SK-N-SH (cell line): ENCODE measurements around the gene C16orf74. TPM values are rescaled to one million over a fixed set of nuclear protein-coding genes. Genes with fewer than 3 reads are reported as not detected.

ENCODE experiments used
- CTCF ChIA-PET: fragments of 300-600, 350-600 bp; formaldehyde crosslinking; extraction: SDS; loops from one replicate; lab custom pipeline; 2021; lab: Yijun Ruan, JAX
- POLR2A ChIA-PET: fragments of 350-600 bp; sonication (Branson Sonifier 250); formaldehyde crosslinking; extraction: SDS; loops from one replicate; lab custom pipeline; 2020; ENCODE audit warnings: antibody characterized with exemption, inconsistent platforms; lab: Yijun Ruan, JAX
- DNase-seq: peaks from one replicate; pipeline ENCODE4 v3.0.0; 2012
- H2AFZ ChIP-seq: fragments of 200-600 bp; sonication (generic); 2 replicates; pipeline ENCODE4 v1.8.1; 2016; ENCODE audit warnings: antibody characterized with exemption, mild to moderate bottlenecking, low read depth
- H3F3A ChIP-seq: fragments of 200-600 bp; sonication (generic); replicated peaks from 2 replicates; pipeline ENCODE3; 2016; ENCODE audit warnings: antibody characterized with exemption, mild to moderate bottlenecking; ENCODE audit not compliant: insufficient read depth
- H3K27ac ChIP-seq, 2 experiments: fragments of 200-500 bp in 1 of 2; fragments of 200-600 bp in 1 of 2; sonication (Bioruptor generic) in 1 of 2; sonication (generic), shearing (Covaris generic) in 1 of 2; 2 replicates each; pipeline versions ENCODE4 v1.5.1 to v1.6.1; 2014 to 2016; ENCODE audit warnings: low read depth in 2 of 2, inconsistent platforms in 1 of 2, low read length in 1 of 2, mild to moderate bottlenecking in 1 of 2, mixed read lengths in 1 of 2
- H3K27me3 ChIP-seq: fragments of 200-600 bp; sonication (generic), shearing (Covaris generic); 2 replicates; pipeline ENCODE4 v1.6.1; 2016; ENCODE audit warnings: mixed run types; ENCODE audit not compliant: insufficient read depth
- H3K36me3 ChIP-seq, 2 experiments: fragments of 200-500 bp in 1 of 2; fragments of 200-600 bp in 1 of 2; sonication (Bioruptor generic) in 1 of 2; sonication (generic) in 1 of 2; replicated peaks in 1 of 2; 2 replicates each; pipeline versions ENCODE3 to v1.5.1; 2014 to 2016; ENCODE audit warnings: low read length in 1 of 2, mild to moderate bottlenecking in 1 of 2; ENCODE audit not compliant: insufficient read depth in 2 of 2, control insufficient read depth in 1 of 2
- H3K4me1 ChIP-seq, 2 experiments: fragments of 200-500 bp in 1 of 2; fragments of 200-600 bp in 1 of 2; sonication (Bioruptor generic) in 1 of 2; sonication (generic), shearing (Covaris generic) in 1 of 2; 2 replicates each; pipeline versions ENCODE4 v1.5.1 to v1.6.1; 2014 to 2016; ENCODE audit warnings: low read depth in 1 of 2, low read length in 1 of 2, mixed run types in 1 of 2; ENCODE audit not compliant: insufficient read depth in 2 of 2, control insufficient read depth in 1 of 2
- H3K4me2 ChIP-seq: fragments of 200-600 bp; sonication (generic), shearing (Covaris generic); 2 replicates; pipeline ENCODE4 v1.6.1; 2017; ENCODE audit warnings: mixed run types
- H3K4me3 ChIP-seq, 2 experiments: fragments of 200-500 bp in 1 of 2; fragments of 200-600 bp in 1 of 2; sonication (Bioruptor generic) in 1 of 2; sonication (generic), shearing (Covaris generic) in 1 of 2; 2 replicates each; pipeline versions ENCODE4 v1.5.1 to v1.8.1; 2014 to 2016; ENCODE audit warnings: low read depth in 2 of 2, inconsistent platforms in 1 of 2, low read length in 1 of 2, mild to moderate bottlenecking in 1 of 2, mixed read lengths in 1 of 2, moderate library complexity in 1 of 2
- H3K79me2 ChIP-seq: fragments of 200-600 bp; sonication (generic); 2 replicates; pipeline ENCODE4 v1.8.1; 2017; ENCODE audit warnings: mild to moderate bottlenecking; ENCODE audit not compliant: insufficient read depth
- H3K9ac ChIP-seq: fragments of 200-600 bp; sonication (generic); 2 replicates; pipeline ENCODE4 v1.6.1; 2017; ENCODE audit warnings: mixed run types
- H3K9me2 ChIP-seq: fragments of 200-600 bp; sonication (generic); 2 replicates; pipeline ENCODE4 v1.6.1; 2017; ENCODE audit warnings: mixed run types
- H3K9me3 ChIP-seq: fragments of 200-600 bp; sonication (generic); 2 replicates; pipeline ENCODE4 v1.6.1; 2017; ENCODE audit warnings: mixed run types, mild to moderate bottlenecking, moderate library complexity
- H4K20me1 ChIP-seq: fragments of 200-600 bp; sonication (generic); 2 replicates; pipeline ENCODE4 v1.6.1; 2017; ENCODE audit warnings: mild to moderate bottlenecking, mixed run types; ENCODE audit not compliant: insufficient read depth
- ELF1 ChIP-seq: IDR thresholded peaks from 2 replicates; pipeline ENCODE4 v1.4.0; 2012
- EP300 ChIP-seq, 2 experiments: IDR thresholded peaks; 2 replicates each; pipeline versions ENCODE4 v1.4.0 to v1.6.1; 2012; ENCODE audit warnings: borderline replicate concordance in 1 of 2, low read depth in 1 of 2, low read length in 1 of 2
- FOSL2 ChIP-seq: IDR thresholded peaks from 2 replicates; pipeline ENCODE4 v1.4.0; 2012; ENCODE audit warnings: low read depth, mild to moderate bottlenecking, moderate library complexity, borderline replicate concordance
- FOXJ3 ChIP-seq: sonication (generic); formaldehyde crosslinking; IDR thresholded peaks from 2 replicates; pipeline ENCODE4 v1.5.1; 2020; ENCODE audit warnings: mild to moderate bottlenecking, missing genetic modification reagents
- FOXM1 ChIP-seq: IDR thresholded peaks from 2 replicates; pipeline ENCODE4 v1.4.0; 2012; ENCODE audit warnings: low read depth, mild to moderate bottlenecking
- JUND ChIP-seq: IDR thresholded peaks from 2 replicates; pipeline ENCODE4 v1.4.0; 2012
- MXI1 ChIP-seq: IDR thresholded peaks from 2 replicates; pipeline ENCODE4 v1.6.1; 2012; ENCODE audit warnings: mild to moderate bottlenecking, low read depth, low read length, improper control_type of control experiment
- NRF1 ChIP-seq: IDR thresholded peaks from 2 replicates; pipeline ENCODE4 v1.6.1; 2012; ENCODE audit warnings: low read depth, mild to moderate bottlenecking, low read length
- TEAD4 ChIP-seq: IDR thresholded peaks from 2 replicates; pipeline ENCODE4 v1.4.0; 2012; ENCODE audit warnings: mild to moderate bottlenecking, borderline replicate concordance; ENCODE audit not compliant: insufficient read depth
- YY1 ChIP-seq: IDR thresholded peaks from 2 replicates; pipeline ENCODE4 v1.4.0; 2012; ENCODE audit warnings: low read depth, mild to moderate bottlenecking
- WGBS: methylation state at CpG from one replicate; pipeline ENCODE4 v1.1.6; 2017; ENCODE audit warnings: low lambda C conversion rate; 5-methylcytosine and 5-hydroxymethylcytosine counted together
- polyA plus RNA-seq, 3 experiments: library from polyadenylated mRNA; depleted of rRNA; stranded (reverse); fragments of >200 nt; gene quantifications; 2 replicates each; pipeline ENCODE4 v1.2.3, GENCODE V29; 2012
- TF ChIP-seq, protein P1 (sequence below): IDR thresholded peaks from 2 replicates; pipeline ENCODE4 v1.4.0; 2012; ENCODE audit warnings: low read depth, borderline replicate concordance
- TF ChIP-seq, protein P2 (sequence below): IDR thresholded peaks from 2 replicates; pipeline ENCODE4 v1.6.1; 2012; ENCODE audit warnings: mild to moderate bottlenecking, low read depth, low read length, moderate library complexity
- TF ChIP-seq, protein P3 (sequence below): IDR thresholded peaks from 2 replicates; pipeline ENCODE4; 2012
- TF ChIP-seq, protein P4 (sequence below): fragments of 150-350 bp; IDR thresholded peaks from 2 replicates; pipeline ENCODE4 v1.6.1; 2017; ENCODE audit warnings: antibody characterized with exemption, low read length, low read depth, borderline replicate concordance
- TF ChIP-seq, protein P5 (sequence below): fragments of 200-600 bp; sonication (generic); IDR thresholded peaks from 2 replicates; pipeline ENCODE4 v1.6.1; 2017; ENCODE audit warnings: antibody characterized with exemption, mild to moderate bottlenecking, moderate library complexity
- TF ChIP-seq, protein P6 (sequence below): IDR thresholded peaks from 2 replicates; pipeline ENCODE4 v1.4.0; 2012; ENCODE audit warnings: low read depth

Gene C16orf74
- polyA plus RNA-seq, 1 of the 3 experiments (the other 2 are of a cell fraction) = 27.2 TPM

DNA sequence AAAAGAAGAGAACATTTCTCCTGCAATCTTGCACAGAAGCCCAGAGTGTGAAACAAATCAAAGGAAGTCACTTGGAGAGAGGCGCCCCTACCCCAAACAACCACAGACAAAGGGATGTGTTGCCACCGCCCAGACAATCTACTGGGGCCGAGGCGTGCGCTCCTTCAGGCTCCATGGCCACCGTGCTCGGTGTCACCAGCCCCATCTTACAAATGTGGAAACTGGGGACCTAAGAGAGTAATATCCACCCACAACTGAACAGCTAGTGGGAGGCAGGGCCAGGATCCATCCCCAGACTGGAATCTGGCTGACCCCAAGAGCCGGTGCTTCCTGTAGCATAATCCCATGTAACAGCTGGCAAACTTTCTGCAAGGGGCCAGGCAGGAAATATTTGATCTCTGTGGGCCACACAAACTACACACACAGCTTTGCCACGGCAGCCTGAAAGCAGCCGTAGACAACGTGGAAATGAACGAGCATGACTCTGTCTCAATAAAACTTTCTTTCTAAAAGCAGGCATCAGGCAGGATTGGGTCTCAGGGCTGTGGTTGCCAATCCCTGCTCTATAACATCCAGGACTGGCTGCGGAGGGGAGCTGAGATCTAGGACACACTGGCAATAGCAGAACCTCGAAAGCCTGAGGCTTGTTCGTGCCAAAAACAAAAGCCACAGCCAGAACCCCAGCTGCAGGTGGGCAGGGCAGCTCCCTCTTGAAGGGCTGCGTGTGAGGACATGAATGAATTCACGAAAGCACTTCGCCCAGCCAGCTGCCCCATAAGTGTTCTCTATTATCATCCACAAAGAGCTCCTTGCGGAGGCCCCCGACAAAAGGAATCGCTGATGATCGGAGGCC lies 35.5 kb downstream of the C16orf74 start:
- 96% methylated on average over 22 of the region's 22 CpGs for WGBS
- CTCF ChIA-PET = interaction anchor here (1.0 to 6.6 kb wide), 4 partner anchors 38 to 104 kb away, joined by 3 to 138 read pairs (median 47); no protein-coding TSS in a partner anchor
- peaks cover 21% of the 10 kb centered on the region for H4K20me1 ChIP-seq
- H3K4me1 ChIP-seq = peaks cover 0 to 17% of the 10 kb centered on the region in 2 experiments; a peak in 1 of 4 replicates
- no peaks in the 10 kb centered on the region for H3K9me3 ChIP-seq
- no peak overlapping the region for H3K4me3 ChIP-seq
- no peak overlapping the region for H3K27ac ChIP-seq
- H2AFZ ChIP-seq = no peak overlapping the region
- no peak for DNase-seq
- TF ChIP-seq, protein P1, sequence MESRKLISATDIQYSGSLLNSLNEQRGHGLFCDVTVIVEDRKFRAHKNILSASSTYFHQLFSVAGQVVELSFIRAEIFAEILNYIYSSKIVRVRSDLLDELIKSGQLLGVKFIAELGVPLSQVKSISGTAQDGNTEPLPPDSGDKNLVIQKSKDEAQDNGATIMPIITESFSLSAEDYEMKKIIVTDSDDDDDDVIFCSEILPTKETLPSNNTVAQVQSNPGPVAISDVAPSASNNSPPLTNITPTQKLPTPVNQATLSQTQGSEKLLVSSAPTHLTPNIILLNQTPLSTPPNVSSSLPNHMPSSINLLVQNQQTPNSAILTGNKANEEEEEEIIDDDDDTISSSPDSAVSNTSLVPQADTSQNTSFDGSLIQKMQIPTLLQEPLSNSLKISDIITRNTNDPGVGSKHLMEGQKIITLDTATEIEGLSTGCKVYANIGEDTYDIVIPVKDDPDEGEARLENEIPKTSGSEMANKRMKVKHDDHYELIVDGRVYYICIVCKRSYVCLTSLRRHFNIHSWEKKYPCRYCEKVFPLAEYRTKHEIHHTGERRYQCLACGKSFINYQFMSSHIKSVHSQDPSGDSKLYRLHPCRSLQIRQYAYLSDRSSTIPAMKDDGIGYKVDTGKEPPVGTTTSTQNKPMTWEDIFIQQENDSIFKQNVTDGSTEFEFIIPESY = no peak
- TF ChIP-seq, protein P2, sequence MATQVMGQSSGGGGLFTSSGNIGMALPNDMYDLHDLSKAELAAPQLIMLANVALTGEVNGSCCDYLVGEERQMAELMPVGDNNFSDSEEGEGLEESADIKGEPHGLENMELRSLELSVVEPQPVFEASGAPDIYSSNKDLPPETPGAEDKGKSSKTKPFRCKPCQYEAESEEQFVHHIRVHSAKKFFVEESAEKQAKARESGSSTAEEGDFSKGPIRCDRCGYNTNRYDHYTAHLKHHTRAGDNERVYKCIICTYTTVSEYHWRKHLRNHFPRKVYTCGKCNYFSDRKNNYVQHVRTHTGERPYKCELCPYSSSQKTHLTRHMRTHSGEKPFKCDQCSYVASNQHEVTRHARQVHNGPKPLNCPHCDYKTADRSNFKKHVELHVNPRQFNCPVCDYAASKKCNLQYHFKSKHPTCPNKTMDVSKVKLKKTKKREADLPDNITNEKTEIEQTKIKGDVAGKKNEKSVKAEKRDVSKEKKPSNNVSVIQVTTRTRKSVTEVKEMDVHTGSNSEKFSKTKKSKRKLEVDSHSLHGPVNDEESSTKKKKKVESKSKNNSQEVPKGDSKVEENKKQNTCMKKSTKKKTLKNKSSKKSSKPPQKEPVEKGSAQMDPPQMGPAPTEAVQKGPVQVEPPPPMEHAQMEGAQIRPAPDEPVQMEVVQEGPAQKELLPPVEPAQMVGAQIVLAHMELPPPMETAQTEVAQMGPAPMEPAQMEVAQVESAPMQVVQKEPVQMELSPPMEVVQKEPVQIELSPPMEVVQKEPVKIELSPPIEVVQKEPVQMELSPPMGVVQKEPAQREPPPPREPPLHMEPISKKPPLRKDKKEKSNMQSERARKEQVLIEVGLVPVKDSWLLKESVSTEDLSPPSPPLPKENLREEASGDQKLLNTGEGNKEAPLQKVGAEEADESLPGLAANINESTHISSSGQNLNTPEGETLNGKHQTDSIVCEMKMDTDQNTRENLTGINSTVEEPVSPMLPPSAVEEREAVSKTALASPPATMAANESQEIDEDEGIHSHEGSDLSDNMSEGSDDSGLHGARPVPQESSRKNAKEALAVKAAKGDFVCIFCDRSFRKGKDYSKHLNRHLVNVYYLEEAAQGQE = no peak
- no peak for TF ChIP-seq EP300 (IDR thresholded peaks at IDR 0.05; ENCODE audit: borderline replicate concordance in 1 of 2, low read depth in 1 of 2, low read length in 1 of 2)
- no peak for TF ChIP-seq YY1
- no peak for TF ChIP-seq MXI1
- TF ChIP-seq, protein P3, sequence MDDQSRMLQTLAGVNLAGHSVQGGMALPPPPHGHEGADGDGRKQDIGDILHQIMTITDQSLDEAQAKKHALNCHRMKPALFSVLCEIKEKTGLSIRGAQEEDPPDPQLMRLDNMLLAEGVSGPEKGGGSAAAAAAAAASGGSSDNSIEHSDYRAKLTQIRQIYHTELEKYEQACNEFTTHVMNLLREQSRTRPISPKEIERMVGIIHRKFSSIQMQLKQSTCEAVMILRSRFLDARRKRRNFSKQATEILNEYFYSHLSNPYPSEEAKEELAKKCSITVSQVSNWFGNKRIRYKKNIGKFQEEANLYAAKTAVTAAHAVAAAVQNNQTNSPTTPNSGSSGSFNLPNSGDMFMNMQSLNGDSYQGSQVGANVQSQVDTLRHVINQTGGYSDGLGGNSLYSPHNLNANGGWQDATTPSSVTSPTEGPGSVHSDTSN = no peak
- TF ChIP-seq, protein P4, sequence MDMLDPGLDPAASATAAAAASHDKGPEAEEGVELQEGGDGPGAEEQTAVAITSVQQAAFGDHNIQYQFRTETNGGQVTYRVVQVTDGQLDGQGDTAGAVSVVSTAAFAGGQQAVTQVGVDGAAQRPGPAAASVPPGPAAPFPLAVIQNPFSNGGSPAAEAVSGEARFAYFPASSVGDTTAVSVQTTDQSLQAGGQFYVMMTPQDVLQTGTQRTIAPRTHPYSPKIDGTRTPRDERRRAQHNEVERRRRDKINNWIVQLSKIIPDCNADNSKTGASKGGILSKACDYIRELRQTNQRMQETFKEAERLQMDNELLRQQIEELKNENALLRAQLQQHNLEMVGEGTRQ = no peak
- TF ChIP-seq FOXJ3 (CRISPR knock-in tag) = no peak
- TF ChIP-seq FOSL2 = no peak
- no peak for TF ChIP-seq FOXM1
- TF ChIP-seq ELF1 = no peak
- TF ChIP-seq, protein P5, sequence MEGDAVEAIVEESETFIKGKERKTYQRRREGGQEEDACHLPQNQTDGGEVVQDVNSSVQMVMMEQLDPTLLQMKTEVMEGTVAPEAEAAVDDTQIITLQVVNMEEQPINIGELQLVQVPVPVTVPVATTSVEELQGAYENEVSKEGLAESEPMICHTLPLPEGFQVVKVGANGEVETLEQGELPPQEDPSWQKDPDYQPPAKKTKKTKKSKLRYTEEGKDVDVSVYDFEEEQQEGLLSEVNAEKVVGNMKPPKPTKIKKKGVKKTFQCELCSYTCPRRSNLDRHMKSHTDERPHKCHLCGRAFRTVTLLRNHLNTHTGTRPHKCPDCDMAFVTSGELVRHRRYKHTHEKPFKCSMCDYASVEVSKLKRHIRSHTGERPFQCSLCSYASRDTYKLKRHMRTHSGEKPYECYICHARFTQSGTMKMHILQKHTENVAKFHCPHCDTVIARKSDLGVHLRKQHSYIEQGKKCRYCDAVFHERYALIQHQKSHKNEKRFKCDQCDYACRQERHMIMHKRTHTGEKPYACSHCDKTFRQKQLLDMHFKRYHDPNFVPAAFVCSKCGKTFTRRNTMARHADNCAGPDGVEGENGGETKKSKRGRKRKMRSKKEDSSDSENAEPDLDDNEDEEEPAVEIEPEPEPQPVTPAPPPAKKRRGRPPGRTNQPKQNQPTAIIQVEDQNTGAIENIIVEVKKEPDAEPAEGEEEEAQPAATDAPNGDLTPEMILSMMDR = no peak
- TF ChIP-seq JUND = no peak
- TF ChIP-seq TEAD4 = no peak
- TF ChIP-seq NRF1 = no peak
- TF ChIP-seq, protein P6, sequence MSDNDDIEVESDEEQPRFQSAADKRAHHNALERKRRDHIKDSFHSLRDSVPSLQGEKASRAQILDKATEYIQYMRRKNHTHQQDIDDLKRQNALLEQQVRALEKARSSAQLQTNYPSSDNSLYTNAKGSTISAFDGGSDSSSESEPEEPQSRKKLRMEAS = no peak
- TF ChIP-seq, all 33 proteins: peak for 0
- Histone ChIP-seq H3F3A (peaks cover 5% of the 10 kb centered on the region), H3K9me2 (no peaks in the 10 kb centered on the region), H3K79me2 (no peaks in the 10 kb centered on the region; the same call in 1 of the 2 replicates), H3K36me3 (peaks cover 0 to 3% of the 10 kb centered on the region in 2 experiments), H3K4me2 (no peak overlapping the region), H3K9ac (no peak overlapping the region), H3K27me3 (no peaks in the 10 kb centered on the region)
- POLR2A ChIA-PET = no interaction called here
